ENCODE results near the gene TCF15.

- TF ChIP-seq CTCF (IDR thresholded peaks at IDR 0.05) (no peak), POLR2A (IDR thresholded peaks at IDR 0.05) (no peak), EP300 (IDR thresholded peaks at IDR 0.05) (no peak)
Observed at GRCh38 chr20:588476-588875, 21.6 kb downstream of the TCF15 start.

Data from ovary (tissue), 3 donors.